GM11168 (cell line): ENCODE data around the gene GID4.

Source experiments
- in situ Hi-C: fragments of 300-500 bp; cut with MboI; formaldehyde crosslinking; loops from one replicate; pipeline ENCODE4 v1.12.0; 2022; ENCODE audit warnings: low sequenced_read_pairs; ENCODE audit not compliant: unreplicated experiment

Gene GID4

DNA sequence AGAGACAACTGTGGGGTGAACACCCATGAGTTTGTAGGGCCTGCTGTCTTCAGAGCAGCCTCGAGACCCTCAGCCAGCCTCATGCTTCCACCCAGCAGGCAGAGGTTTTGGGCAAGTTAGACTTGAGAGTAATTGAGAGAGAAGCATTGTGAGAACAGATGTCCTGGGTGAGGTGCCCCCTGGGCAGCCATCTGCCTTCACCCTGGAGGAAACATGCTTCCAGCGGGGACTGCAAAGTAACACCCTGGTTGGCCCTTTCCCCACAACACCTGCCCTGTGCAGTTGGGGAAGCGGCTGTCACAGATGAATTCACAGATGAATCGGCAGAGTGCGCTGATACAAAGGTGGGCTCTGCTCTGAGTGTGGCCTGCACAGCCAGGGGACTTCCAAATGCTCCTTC, 23.6 kb upstream of the GID4 start:
- in situ Hi-C loops: no loop called here

DNA sequence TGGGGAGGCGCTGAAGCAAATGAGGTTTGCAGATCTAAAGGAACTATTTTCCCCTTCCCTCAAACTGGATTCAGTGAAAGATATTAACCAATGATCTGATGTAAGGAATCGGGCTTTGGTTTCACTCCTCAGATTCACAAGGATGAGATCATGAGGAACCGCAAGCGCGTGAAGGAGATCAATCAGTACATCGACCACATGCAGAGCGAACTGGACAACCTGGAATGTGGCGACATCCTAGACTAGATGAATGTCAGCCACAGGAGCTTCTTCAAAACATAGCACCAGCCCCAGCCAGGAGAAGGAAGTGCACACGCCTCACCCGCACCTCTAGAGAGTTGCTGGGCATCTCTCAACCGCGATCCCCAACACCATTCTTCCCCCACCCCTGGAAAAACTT, 22.8 kb upstream of the GID4 start:
- in situ Hi-C loops: no loop called here

DNA sequence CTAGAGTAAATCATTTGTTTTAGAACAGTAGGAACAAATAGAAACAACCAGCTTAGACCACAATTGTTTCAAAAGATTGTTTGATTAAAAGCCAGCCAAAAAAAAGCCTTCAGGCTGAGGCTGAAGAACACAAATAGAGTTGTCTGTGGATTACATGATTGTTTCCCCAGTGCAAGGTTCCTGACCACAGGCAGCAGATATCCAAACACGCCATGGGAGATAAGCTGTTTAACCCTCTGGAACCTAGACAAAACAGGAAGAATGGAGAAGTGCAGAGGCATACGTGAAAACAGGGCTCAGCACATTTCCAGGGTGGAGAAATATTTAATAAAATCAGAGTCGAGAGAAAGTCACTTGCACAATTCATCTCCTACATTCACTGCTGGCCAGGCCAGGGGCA, 21.2 kb upstream of the GID4 start:
- in situ Hi-C loops: no loop called here

DNA sequence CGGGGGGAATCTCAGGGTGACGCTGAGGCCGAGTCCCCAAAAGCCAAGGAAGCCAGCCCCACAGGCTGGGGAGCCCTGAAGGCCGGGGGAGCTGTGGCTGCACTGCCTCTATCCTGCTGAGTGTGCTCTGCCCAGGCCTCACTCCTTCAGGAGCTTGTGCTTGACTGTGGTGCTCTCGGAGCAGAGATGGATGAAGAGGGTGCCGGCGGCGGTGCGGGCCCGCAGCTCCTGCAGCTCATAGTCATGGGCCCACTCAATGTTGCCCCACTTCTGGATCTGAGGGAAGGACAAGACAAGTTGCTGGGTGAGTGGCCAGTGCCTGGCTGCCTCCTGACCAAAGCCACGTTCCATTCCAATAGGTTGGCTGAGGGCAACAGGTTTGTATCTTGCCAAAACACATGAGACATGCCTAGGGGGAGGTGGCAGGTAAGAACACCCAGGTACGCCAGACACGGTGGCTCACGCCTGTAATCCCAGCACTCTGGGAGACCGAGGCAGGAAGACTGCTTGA, 20.7 kb upstream of the GID4 start:
- in situ Hi-C loops: no loop called here

DNA sequence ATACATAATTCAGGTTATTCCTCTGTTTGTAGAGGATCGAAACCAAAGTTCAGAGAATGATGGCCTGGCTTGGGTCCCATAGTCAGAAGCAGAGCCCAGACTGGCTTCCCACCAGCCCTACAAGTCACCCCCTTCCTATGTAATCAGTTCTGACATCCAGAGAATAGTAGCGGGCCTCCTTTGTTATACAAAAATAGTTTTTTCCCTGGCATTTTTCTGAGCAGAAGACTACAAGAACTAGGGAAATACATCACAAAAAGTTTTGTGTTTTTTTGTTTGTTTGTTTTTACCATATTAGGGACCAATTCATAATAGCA, 19.4 kb upstream of the GID4 start:
- in situ Hi-C loops: no loop called here

DNA sequence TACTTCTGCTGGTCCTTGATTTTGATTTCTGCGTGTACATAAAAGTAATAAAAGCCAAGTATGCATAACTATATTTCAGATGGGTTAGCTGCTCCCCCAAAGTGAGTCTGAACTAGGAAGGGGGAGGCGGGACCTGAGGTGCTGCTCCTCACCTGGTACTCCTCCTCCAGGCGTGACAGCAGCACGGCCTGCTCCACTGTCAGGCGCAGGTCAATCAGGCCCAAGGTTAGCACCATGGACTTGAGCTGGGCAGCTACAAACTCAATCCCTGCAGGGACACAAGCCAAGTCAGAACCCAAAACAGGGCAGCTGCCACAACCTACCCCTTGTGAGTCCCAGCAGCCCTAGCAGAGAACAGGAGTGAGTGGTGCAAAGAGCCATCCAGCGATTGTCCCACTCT, 18.2 kb upstream of the GID4 start:
- in situ Hi-C loops: no loop called here

DNA sequence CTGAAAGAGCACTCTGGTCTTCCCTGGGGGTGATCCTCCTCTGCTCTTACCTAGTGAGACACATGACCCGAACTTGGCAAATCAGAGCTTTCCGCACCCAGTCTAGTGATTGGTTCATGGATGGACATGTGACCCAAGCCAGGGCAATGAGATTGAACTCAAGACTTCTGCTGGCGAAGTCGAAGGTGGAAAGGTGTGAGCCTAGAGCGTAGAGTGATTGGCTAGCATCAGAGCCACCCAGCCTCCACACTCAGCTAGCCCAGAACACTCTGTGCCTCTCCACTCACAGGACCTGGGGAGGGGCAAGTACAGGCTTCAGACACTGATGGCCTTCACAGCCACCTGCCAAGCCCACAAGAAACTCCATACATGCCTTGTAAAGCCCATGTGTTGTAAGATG, 17.8 kb upstream of the GID4 start:
- in situ Hi-C loops: no loop called here

DNA sequence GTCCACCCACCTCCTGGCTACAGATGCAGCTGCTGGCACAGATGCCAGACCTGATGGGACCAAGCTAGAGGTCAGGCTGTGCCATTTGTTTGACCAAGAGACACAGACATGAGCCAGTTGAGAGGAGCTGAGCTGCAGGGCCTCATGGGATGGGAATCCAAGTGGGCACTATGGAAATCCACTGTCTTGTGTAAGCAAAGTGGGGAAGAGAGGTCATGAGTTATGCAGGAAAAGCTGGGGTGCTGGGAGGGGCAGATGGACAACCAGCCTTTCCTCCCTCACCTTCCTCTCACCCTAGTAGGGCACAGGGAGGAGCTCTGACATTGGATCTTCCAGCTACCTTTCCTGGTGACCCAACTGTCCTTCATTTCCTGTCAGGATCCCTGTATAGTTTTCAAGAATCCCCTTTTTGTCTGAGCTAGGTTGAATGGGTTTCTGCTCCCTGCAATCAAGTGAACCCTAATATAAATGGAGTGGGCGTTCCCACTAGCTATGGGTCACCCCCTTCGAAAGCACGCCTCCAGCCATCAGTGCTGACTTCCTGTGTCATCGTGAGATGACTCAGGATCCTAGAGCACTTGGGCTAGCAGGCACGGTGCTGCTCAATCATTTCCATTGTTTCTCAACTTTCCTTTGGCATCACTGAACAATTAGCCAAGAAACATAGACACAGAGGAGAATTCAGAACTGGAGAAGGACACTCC, 13.8 kb upstream of the GID4 start:
- in situ Hi-C loops: loop anchor here (25.0 kb wide), 1 partner anchor 338 kb away; the partner anchor contains the start of gene RAI1

DNA sequence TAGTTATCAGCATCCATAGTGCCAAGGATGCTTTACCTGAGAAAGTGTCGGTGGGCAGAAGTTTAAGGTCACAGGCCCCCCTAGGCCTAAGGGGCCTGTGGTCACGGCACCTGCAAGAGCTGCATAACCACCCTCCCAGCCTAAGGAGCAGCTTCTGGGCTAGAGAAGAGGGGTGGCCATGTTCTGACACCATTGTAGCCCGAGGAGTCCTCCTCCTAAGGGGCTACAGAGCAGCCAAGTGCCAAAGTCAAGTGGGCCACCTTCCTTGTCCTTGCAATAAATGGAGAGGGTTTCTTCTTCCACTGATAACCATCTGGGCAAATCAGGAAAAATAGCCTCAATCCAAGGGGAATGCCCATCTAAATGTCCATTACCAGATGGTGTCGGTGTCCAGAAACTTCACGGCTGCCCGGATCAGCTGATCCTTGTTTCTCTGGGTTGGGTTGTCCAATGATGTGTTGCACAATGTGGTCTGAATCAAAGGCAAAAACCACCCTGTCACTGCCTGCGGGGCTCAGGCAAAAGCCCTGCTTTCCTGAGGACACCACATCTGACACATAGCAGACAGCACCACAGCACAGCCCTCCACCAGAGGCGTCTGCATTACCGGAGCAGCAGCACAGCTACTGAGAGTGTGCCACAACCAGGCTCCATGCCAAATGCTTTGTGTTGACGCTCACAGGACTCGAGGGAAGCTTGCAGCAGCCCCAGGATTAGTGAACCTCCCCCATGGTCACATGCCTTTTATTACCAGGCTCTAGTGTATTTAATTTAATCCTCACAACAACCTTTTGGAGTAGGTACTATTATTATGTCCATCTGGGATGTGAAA, 13.0 kb upstream of the GID4 start:
- in situ Hi-C loops: loop anchor here (25.0 kb wide), 1 partner anchor 339 kb away; the partner anchor contains the start of gene RAI1

DNA sequence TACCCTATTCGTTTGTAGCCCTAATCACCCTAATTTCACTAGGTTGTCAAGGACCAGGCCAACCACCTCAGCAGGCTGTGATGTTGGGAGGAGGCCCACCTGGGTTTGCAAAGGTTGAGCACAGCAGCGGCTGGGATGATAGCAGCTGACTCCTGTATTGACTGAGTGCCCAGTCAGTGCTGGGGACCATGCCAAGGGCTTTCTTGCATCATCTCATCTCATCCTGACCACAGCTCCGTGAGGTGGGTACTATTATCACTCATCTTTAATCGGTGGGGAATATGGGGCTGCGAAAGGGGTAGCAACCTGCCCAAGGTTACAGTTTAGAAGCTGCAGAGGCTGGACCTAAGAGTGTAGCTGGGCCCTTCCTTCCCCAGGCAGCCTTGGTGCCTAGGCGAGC, 11.9 kb upstream of the GID4 start:
- in situ Hi-C loops: loop anchor here (25.0 kb wide), 1 partner anchor 340 kb away; the partner anchor contains the start of gene RAI1

DNA sequence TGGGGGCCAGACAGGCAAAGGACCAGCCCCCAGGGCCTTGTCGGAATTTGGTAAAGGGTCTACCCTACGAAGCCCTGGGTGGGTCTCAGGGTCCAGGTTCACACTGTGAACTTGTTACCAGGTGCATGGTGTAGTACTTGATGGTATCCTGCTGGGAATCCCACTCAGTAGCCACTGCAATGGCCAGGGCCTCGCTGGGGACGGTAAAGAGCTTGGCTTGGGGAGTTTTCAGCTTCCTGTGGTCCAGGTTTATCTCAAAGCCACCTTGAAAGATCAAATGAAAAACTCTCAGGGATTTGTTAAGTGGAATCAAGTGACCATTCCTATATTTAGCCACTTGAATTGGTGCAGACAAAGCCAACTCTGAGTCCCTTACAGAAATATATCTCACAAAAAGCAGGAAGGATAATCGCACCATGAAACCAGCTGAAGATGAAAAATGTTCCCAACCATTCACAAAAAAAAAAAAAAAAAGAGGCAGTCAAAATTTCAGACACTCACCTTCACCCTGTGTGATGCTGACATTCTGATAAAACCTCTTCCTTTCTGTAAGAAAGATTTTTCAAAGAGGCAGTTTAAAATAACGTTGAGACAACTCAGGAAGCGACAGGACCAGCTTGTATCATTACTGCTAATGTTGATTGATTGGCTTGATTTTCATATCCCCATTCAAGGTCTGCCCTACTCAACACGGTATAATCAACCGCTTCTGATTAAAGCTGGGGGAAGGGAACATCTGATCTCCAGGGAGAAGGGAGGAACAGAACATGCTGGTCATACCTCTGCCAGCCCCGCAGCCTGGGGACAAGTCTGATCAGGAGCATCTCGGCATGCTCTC, 10.9 kb upstream of the GID4 start:
- in situ Hi-C loops: loop anchor here (25.0 kb wide), 1 partner anchor 341 kb away; the partner anchor contains the start of gene RAI1

DNA sequence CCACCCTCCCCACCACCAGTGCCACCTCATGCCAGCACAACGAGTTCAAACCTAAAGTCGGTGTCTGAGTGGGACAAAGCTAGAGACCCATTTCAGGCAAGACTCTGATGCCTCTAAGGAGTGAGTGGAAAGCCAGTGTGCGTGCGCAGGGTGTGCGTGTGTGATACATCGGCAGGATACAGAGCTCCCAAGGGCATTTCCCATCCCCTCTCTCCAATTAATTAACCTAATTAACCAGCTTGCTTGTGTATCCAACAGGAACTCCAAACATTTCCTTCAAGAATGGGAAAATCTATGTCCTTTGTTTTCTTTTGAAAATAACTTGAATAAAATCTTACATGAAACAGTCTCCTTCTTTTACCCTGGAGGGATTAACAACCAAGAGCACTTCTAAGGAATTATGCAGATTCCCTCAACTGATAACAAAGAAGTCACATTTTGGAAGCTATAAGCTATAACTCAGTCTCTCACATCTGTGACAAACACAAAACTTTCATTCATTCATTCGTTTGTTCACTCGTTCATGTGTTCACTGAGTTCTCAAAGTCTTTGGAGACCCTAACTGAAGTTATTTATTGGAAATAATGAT, 10.2 kb upstream of the GID4 start:
- in situ Hi-C loops: loop anchor here (25.0 kb wide), 1 partner anchor 342 kb away; the partner anchor contains the start of gene RAI1

DNA sequence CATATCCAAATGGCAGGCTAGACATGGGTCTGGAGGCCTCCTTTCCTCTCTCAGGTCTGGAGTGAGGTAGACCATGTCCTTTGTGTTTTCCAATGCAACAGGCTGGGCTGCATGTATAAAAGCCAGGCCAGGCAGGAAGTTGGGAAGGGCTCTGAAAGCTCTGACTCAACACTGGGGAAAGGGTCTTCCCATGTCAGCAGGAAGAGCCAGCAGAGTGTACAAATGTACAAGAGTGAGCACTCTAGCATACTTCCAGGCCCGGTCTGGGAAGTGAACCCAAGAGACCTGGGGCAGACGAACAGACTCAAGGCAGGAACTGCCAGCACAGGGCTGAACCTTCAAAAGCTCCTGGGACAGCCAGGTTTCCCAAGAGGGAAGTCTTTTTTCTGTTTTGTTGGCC, 7.3 kb upstream of the GID4 start:
- in situ Hi-C loops: loop anchor here (25.0 kb wide), 1 partner anchor 345 kb away; the partner anchor contains the start of gene RAI1

DNA sequence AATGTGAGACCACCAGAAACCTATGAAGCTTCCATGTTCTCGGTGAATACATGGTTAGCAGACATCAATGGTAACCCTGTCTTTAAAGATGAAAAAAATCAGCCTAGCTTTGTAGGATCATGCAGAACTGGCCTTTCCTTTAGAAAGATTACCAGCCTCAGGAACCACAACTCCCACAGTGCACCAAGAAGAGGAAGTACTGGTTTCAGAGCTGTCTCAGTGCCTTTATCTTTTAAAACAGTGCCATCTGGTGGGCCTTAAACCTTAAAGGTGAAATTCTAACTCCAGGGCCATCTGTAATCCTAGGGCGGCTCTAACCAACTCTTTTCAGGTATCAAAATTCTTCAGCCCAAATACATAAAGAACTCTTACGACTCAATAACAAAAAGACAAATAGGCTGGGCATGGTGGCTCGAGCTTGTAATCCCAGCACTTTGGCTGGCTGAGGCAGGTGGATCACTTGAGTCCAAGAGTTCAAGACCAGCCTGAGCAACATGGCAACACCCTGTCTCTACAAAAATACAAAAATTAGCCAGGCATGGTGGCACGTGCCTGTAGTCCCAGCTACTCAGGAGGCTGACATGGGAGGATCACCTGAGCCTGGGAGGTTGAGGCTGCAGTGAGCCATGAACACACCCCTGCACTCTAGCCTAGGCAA, 5.6 kb upstream of the GID4 start:
- in situ Hi-C loops: loop anchor here (25.0 kb wide), 1 partner anchor 346 kb away; the partner anchor contains the start of gene RAI1

DNA sequence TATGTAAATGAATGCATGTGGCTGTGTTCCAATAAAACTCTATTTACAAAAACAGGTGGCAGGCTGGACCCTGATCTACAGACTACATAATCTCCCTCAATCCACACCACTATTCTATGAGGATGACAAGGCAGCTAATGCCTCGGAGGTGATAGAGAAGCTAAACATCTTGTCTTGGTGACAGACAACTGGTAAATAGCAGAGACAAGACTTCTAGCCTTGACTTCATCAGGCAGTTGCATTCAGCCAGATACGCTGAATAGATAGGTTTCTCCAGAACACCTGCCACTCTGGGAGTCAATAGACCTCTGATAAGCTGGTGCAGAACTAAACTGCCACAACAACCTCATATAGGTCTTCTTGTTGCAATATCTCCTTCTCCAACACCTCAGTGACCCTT, 3.5 kb upstream of the GID4 start:
- in situ Hi-C loops: loop anchor here (25.0 kb wide), 1 partner anchor 348 kb away; the partner anchor contains the start of gene RAI1

DNA sequence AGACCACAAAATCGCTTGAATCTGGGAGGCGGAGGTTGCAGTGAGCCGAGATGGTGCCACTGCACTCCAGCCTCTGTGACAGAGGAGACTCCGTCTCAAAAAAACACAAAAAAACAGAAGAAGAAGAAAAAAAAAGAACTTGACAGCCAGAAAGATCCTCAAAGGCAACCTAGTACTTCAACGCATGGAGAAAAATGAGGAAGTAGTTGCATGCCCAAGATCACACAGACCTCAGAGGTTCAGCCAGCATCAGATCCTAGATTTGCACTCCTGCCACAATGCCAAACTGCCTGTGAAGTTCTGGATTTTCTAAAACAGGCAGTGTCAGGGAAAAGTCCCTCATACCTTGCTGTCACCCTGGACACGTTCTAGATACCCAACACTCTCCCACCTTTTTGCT, 1.7 kb upstream of the GID4 start:
- in situ Hi-C loops: loop anchor here (25.0 kb wide), 1 partner anchor 350 kb away; the partner anchor contains the start of gene RAI1

DNA sequence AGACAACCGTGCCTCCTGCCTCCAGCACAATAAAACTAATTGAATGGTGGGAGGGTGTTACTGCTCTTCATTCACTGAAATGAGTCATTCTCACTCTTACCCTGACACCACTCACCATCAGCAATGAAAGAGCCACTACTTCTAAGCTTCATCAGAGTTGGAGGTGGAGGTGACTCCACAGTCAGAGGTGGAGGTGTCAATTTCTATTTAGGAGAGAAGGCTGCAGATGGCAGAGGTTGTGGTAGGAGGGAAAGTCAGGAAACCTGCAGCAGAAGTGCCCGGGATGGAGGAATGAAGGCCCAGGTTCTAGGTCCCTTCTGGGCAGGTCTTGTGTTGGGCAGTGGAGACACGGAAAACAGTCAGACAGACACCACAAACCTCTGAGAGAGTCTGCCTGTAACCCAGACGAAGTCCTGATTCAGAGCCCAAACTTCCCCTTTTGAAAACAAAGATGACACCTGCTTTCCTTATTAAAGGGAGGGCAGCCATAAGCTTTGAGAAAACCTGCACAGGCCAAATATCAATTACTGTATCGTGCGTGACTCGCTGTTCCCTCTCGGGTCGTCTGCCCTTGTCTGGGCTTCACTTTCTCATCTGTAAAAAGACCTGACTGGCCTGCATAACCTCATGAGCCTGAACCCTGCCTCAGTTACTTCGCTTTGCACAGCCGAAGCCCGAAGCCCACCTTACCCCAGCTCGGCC, 908 bp upstream of the GID4 start:
- in situ Hi-C loops: loop anchor here (25.0 kb wide), 1 partner anchor 351 kb away; the partner anchor contains the start of gene RAI1

DNA sequence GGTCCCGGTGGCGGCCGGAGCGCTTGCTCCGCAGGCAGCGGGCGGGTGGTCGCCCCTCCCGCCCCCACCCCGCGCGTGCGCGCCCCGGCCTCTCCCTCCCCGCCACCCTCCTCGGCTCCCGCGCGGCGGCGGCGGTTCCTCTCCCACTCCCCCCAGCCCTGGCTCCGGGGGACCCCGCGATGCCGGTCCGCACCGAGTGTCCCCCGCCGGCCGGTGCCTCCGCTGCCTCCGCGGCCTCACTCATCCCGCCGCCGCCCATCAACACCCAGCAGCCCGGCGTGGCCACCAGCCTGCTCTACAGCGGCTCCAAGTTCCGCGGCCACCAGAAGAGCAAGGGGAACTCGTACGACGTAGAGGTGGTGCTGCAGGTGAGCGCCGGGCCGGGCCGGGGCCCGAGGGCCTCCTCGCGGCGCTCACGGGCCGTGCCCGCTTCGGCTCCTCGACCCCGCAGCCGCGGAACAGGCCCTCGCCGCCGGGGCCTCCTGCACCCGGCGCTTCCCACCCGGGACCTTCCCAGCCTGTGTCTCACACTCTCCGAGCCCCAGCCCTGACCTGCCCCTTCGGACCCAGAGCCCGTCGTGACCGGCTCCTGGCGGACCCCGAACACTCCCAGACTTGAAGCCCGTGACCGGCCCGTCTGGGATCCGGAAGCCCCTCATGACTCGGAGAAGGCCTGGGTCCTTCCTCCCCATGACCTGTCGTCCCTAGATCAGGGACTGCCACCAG, 490 bp downstream of the GID4 start:
- in situ Hi-C loops: loop anchor here (25.0 kb wide), 1 partner anchor 352 kb away; the partner anchor contains the start of gene RAI1
